Smooth muscle cell (in vitro differentiated cells): ENCODE measurements around the gene KAT14. TPM values are rescaled to one million over a fixed set of nuclear protein-coding genes. Genes with fewer than 3 reads are reported as not detected.
"Not testable (repeated sequence)": the region's sequence is repeated elsewhere in the genome, so short reads cannot be mapped to it uniquely, and the experiment has no call there.

Experiments
- DNase-seq: peaks from one replicate; lab custom pipeline; 2025; ENCODE audit not compliant: unreplicated experiment; lab: John Stamatoyannopoulos, UW
- H2AFZ ChIP-seq: fragments of 200-600 bp; sonication (generic); 2 replicates; pipeline ENCODE4 v1.6.0; 2016; ENCODE audit warnings: antibody characterized with exemption, low read depth, mild to moderate bottlenecking
- H3F3A ChIP-seq: fragments of 200-600 bp; sonication (generic); 2 replicates; pipeline ENCODE4 v1.6.0; 2017; ENCODE audit warnings: antibody characterized with exemption, low read depth
- H3K27ac ChIP-seq: fragments of 200-600 bp; sonication (generic); 2 replicates; pipeline ENCODE4 v1.5.1; 2016; ENCODE audit warnings: low read depth, mild to moderate bottlenecking
- H3K27me3 ChIP-seq: fragments of 200-600 bp; sonication (generic); 2 replicates; pipeline ENCODE4 v1.6.1; 2016; ENCODE audit warnings: low read depth, mild to moderate bottlenecking
- H3K36me3 ChIP-seq: fragments of 200-600 bp; sonication (generic); 2 replicates; pipeline ENCODE4 v1.5.1; 2016; ENCODE audit warnings: low read depth
- H3K4me1 ChIP-seq: fragments of 200-600 bp; sonication (generic); 2 replicates; pipeline ENCODE4 v1.5.1; 2016; ENCODE audit warnings: low read depth
- H3K4me2 ChIP-seq: fragments of 200-600 bp; sonication (generic); 2 replicates; pipeline ENCODE4 v1.6.0; 2016; ENCODE audit warnings: mild to moderate bottlenecking
- H3K4me3 ChIP-seq: fragments of 200-600 bp; sonication (generic); 2 replicates; pipeline ENCODE4 v1.5.1; 2016; ENCODE audit warnings: mild to moderate bottlenecking
- H3K79me2 ChIP-seq: fragments of 200-600 bp; sonication (generic); 2 replicates; pipeline ENCODE4 v1.6.0; 2016; ENCODE audit warnings: low read depth, mild to moderate bottlenecking
- H3K9ac ChIP-seq: fragments of 200-600 bp; sonication (generic); 2 replicates; pipeline ENCODE4 v1.6.0; 2016; ENCODE audit warnings: low read depth
- H3K9me3 ChIP-seq: fragments of 200-600 bp; sonication (generic); replicated peaks from 2 replicates; pipeline ENCODE4 v1.5.1; 2016; ENCODE audit warnings: low read depth
- H4K20me1 ChIP-seq: fragments of 200-600 bp; sonication (generic); 2 replicates; pipeline ENCODE4 v1.6.0; 2016; ENCODE audit warnings: low read depth
- WGBS: methylation state at CpG from one replicate; pipeline ENCODE4 v1.1.7; 2016; ENCODE audit warnings: low lambda C conversion rate; 5-methylcytosine and 5-hydroxymethylcytosine counted together
- polyA plus RNA-seq: library from polyadenylated mRNA; unstranded; fragments of >200 nt; fragmentation: Nextera tagmentation; extraction: Ambion mirVana; gene quantifications from 2 replicates; pipeline ENCODE4 v1.2.1, GENCODE V29; 2016
- total RNA-seq: library from RNA; depleted of rRNA; stranded (reverse); fragments of >200 nt; gene quantifications from 2 replicates; pipeline ENCODE4 v1.2.3, GENCODE V29; 2014
- TF ChIP-seq, protein P1 (sequence below): fragments of 200-600 bp; sonication (generic); IDR thresholded peaks from 2 replicates; pipeline ENCODE4 v1.5.1; 2017; ENCODE audit warnings: borderline replicate concordance, mild to moderate bottlenecking, antibody characterized with exemption; ENCODE audit not compliant: insufficient read depth, poor library complexity, severe bottlenecking

The KAT14 gene
- total and polyA plus RNA-seq, 2 experiments from 2014 or later: 7.0 to 7.1 TPM

DNA sequence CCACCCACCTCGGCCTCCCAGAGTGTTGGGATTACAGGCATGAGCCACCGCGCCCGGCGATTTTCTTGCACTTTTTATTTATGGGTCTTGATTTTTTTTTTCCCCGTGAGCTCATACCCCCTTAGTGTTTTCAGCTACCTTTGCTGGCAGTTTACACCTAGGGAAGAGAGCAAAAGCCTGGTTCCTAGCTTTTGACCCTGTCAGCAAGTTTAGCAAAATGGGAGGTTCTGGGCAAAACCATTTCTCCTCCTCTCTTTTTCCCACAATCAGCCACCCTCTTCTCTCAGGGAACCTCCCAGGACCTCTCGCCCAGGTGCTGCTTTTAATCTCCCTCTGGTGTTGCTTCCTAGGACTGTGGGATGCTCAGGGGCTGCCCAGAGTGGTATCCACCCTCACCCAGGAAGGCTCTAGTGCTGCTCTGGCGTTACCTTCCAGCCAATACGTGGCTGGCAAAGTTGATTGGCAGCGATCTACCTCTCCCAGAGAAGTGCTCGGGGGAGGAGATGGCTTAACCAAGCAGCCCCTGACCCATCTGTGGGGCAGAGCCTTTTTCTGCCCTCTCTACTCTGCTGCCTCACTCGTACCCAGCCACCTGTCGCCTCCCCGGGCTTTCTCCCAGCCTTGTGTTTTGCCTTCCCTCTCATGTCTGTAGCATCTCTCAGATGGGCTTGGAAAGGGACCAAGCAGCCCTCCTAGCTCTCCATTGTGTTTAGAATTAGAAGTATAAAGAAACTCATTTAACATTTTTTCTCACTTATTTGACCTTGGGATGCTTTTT, 37.4 kb downstream of the KAT14 start:
- H3K9me3 ChIP-seq: no peaks in the 10 kb centered on the region
- 94% methylated on average over 14 of the region's 14 CpGs for WGBS
- TF ChIP-seq, protein P1, sequence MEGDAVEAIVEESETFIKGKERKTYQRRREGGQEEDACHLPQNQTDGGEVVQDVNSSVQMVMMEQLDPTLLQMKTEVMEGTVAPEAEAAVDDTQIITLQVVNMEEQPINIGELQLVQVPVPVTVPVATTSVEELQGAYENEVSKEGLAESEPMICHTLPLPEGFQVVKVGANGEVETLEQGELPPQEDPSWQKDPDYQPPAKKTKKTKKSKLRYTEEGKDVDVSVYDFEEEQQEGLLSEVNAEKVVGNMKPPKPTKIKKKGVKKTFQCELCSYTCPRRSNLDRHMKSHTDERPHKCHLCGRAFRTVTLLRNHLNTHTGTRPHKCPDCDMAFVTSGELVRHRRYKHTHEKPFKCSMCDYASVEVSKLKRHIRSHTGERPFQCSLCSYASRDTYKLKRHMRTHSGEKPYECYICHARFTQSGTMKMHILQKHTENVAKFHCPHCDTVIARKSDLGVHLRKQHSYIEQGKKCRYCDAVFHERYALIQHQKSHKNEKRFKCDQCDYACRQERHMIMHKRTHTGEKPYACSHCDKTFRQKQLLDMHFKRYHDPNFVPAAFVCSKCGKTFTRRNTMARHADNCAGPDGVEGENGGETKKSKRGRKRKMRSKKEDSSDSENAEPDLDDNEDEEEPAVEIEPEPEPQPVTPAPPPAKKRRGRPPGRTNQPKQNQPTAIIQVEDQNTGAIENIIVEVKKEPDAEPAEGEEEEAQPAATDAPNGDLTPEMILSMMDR: no peak
- H3K4me1 ChIP-seq: no peaks in the 10 kb centered on the region
- H4K20me1 ChIP-seq: no peaks in the 10 kb centered on the region
- no peaks in the 10 kb centered on the region for H3K36me3 ChIP-seq
- no peak for DNase-seq
- no peak overlapping the region for H2AFZ ChIP-seq
- no peak overlapping the region for H3K4me3 ChIP-seq
- no peaks in the 10 kb centered on the region for H3F3A ChIP-seq
- H3K79me2 ChIP-seq: no peaks in the 10 kb centered on the region
- H3K9ac ChIP-seq: no peak overlapping the region
- no peaks in the 10 kb centered on the region for H3K27me3 ChIP-seq
- H3K27ac ChIP-seq: no peak overlapping the region
- H3K4me2 ChIP-seq: no peak overlapping the region

DNA sequence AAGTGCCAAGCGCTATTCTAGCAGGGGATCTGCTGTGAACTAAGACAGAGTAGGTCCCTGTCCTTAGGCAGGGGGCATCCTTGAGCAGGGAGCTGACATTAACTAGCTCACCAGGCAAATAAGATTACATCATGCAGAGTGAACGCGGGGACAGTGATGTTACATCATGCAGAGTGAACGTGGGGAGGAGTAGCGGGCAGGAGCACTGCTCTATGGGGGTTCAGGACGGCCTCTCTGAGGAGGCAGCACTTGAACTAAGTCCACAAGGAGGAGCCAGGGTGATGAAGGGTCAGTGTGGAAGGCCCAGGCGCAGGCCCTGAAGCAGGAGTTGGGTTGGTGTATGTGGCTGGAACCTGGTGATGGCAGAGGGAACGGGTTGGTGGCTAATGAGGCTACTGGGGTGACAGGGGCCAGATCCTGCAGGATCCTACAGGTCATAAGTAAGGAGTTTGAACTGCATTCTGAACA, 38.7 kb downstream of the KAT14 start:
- H4K20me1 ChIP-seq: no peaks in the 10 kb centered on the region
- no peak overlapping the region for H3K4me3 ChIP-seq
- H3K79me2 ChIP-seq: no peaks in the 10 kb centered on the region
- H3K9me3 ChIP-seq: peaks cover 2% of the 10 kb centered on the region
- H3K4me2 ChIP-seq: no peak overlapping the region
- TF ChIP-seq, protein P1: no peak
- no peak overlapping the region for H2AFZ ChIP-seq
- no peaks in the 10 kb centered on the region for H3K27me3 ChIP-seq
- H3K9ac ChIP-seq: no peak overlapping the region
- no peak overlapping the region for H3K27ac ChIP-seq
- WGBS: 52% methylated on average over 8 of the region's 8 CpGs
- no peak for DNase-seq
- H3K36me3 ChIP-seq: peaks cover 6% of the 10 kb centered on the region
- H3F3A ChIP-seq: no peaks in the 10 kb centered on the region
- no peaks in the 10 kb centered on the region for H3K4me1 ChIP-seq

DNA sequence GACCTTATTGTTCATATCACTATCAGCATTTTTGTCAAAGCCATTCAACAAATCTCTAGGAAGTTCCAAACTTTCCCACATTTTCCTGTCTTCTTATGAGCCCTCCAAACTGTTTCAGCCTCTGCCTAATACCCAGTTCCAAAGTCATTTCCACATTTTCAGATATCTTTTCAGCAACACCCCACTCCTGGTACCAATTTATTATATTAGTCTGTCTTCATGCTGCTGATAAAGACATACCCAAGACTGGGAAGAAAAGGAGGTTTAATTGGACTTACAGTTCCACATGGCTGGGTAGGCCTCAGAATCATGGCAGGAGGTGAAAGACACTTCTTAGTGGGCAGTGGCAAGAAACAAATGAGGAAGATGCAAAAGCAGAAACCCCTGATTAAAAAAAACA, 42.7 kb downstream of the KAT14 start:
- DNase-seq, H3K79me2 ChIP-seq, H4K20me1 ChIP-seq, H3K9me3 ChIP-seq, H3K27ac ChIP-seq, H2AFZ ChIP-seq, H3K4me3 ChIP-seq, H3F3A ChIP-seq, H3K4me1 ChIP-seq, H3K4me2 ChIP-seq, H3K27me3 ChIP-seq, H3K9ac ChIP-seq: not testable (repeated sequence)
- H3K36me3 ChIP-seq: peaks cover 10% of the 10 kb centered on the region

DNA sequence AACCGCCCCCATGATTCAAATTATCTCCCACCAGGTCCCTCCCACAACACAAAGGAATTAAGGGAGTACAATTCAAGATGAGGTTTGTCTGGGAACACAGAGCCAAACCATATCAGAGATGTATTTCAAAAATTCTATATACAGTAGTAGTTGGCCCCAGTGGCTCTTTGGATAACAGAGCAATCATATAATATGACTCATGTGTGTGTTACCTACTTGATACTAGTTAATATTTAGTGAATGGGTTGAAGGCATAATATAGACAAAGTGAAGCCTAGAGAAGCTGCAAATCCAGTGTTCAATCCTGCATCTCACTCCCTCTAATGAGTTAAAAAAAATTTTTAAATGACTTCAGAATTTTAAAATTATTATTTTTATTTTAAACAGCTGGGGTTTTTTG, 43.2 kb downstream of the KAT14 start:
- Histone ChIP-seq H3K4me3 (no peak overlapping the region), H3K4me1 (no peaks in the 10 kb centered on the region), H3K79me2 (no peaks in the 10 kb centered on the region), H3F3A (no peaks in the 10 kb centered on the region), H2AFZ (no peak overlapping the region), H3K4me2 (no peak overlapping the region), H3K27me3 (no peaks in the 10 kb centered on the region), H3K27ac (no peak overlapping the region), H3K9ac (no peak overlapping the region), H4K20me1 (no peaks in the 10 kb centered on the region), H3K36me3 (peaks cover 10% of the 10 kb centered on the region), H3K9me3 (peaks cover 2% of the 10 kb centered on the region)
- DNase-seq: no peak
- whole genome bisulfite sequencing: 100% methylated on average over 1 of the region's 1 CpG
- TF ChIP-seq, protein P1: no peak
